H1 (cell line): ENCODE results near the gene HAPLN3. TPM values are rescaled to one million over a fixed set of nuclear protein-coding genes. Genes with fewer than 3 reads are reported as not detected.

Experiments used
- CTCF ChIA-PET: fragments of 300-600 bp; sonication (Branson Sonifier 250); formaldehyde crosslinking; loops from one replicate; lab custom pipeline; 2021; ENCODE audit not compliant: partially characterized antibody; lab: Charles Lee
- POLR2A ChIA-PET: fragments of 300-600 bp; sonication (Branson Sonifier 250); formaldehyde crosslinking; loops from one replicate; lab custom pipeline; 2021; ENCODE audit warnings: inconsistent platforms; ENCODE audit not compliant: partially characterized antibody; lab: Charles Lee
- DNase-seq, 2 experiments: peaks; one replicate each; pipeline versions ENCODE4 v3.0.0 to v3.0.0-alpha.2; 2010 to 2022; ENCODE audit warnings: low spot score in 2 of 2, low read depth in 1 of 2, mixed read lengths in 1 of 2
- FAIRE-seq: peaks from 2 replicates; lab custom pipeline; 2011; peaks lifted over from hg19 to GRCh38; lab: Jason Lieb, UNC
- H2AFZ ChIP-seq: 2 replicates; pipeline ENCODE4 v1.8.1; 2012; ENCODE audit warnings: low read length, inconsistent platforms
- H2AK5ac ChIP-seq: 2 replicates; pipeline ENCODE4 v1.6.1; 2013; ENCODE audit warnings: low read depth, low read length
- H2BK120ac ChIP-seq: replicated peaks from 2 replicates; pipeline ENCODE3; 2013; ENCODE audit warnings: low read depth, low read length, inconsistent platforms
- H2BK12ac ChIP-seq: 2 replicates; pipeline ENCODE4 v1.6.1; 2013; ENCODE audit warnings: low read depth, low read length
- H2BK15ac ChIP-seq: 2 replicates; pipeline ENCODE4 v1.6.1; 2013; ENCODE audit warnings: low read length
- H2BK20ac ChIP-seq: 2 replicates; pipeline ENCODE4 v1.6.1; 2013; ENCODE audit warnings: low read length
- H2BK5ac ChIP-seq: 2 replicates; pipeline ENCODE4 v1.6.1; 2013; ENCODE audit warnings: low read depth, low read length
- H3K14ac ChIP-seq: 2 replicates; pipeline ENCODE4 v1.6.1; 2013; ENCODE audit warnings: inconsistent platforms; ENCODE audit not compliant: insufficient read length
- H3K18ac ChIP-seq: 2 replicates; pipeline ENCODE4 v1.6.1; 2013; ENCODE audit warnings: low read length; ENCODE audit errors: extremely low read depth
- H3K23ac ChIP-seq: 2 replicates; pipeline ENCODE4 v1.6.1; 2013; ENCODE audit warnings: inconsistent platforms; ENCODE audit not compliant: insufficient read length
- H3K23me2 ChIP-seq: 2 replicates; pipeline ENCODE4 v1.6.1; 2013; ENCODE audit warnings: low read depth, low read length
- H3K27ac ChIP-seq: 2 replicates; pipeline ENCODE4 v1.6.1; 2011; ENCODE audit warnings: low read depth, low read length, inconsistent platforms
- H3K27me3 ChIP-seq, 4 experiments: replicated peaks in 1 of 4; 1 replicate in 1 of 4; 2 replicates in 3 of 4; pipeline versions ENCODE4 v1.6.1 to v1.8.1; 2011 to 2013; ENCODE audit warnings: low read length in 3 of 4, mild to moderate bottlenecking in 3 of 4, inconsistent platforms in 2 of 4, mixed read lengths in 2 of 4, moderate library complexity in 1 of 4; ENCODE audit not compliant: control insufficient read depth in 3 of 4, insufficient read depth in 3 of 4; ENCODE audit errors: extremely low read depth in 1 of 4
- H3K36me3 ChIP-seq, 4 experiments: 2 replicates each; pipeline versions ENCODE4 v1.6.1 to v1.8.1; 2011 to 2013; ENCODE audit warnings: mild to moderate bottlenecking in 4 of 4, low read length in 3 of 4, moderate library complexity in 2 of 4, control low read depth in 1 of 4, inconsistent platforms in 1 of 4; ENCODE audit not compliant: insufficient read depth in 4 of 4, control insufficient read depth in 2 of 4
- H3K4ac ChIP-seq: replicated peaks from 2 replicates; pipeline ENCODE3; 2013; ENCODE audit warnings: low read length, low read depth, mixed read lengths, inconsistent platforms; ENCODE audit not compliant: insufficient read length
- H3K4me1 ChIP-seq, 4 experiments: replicated peaks in 1 of 4; 1 replicate in 1 of 4; 2 replicates in 3 of 4; pipeline versions ENCODE4 v1.6.1 to v1.8.1; 2011 to 2013; ENCODE audit warnings: low read length in 3 of 4, inconsistent platforms in 2 of 4, mixed read lengths in 1 of 4; ENCODE audit not compliant: insufficient read depth in 4 of 4, control insufficient read depth in 3 of 4
- H3K4me2 ChIP-seq, 2 experiments: 2 replicates each; pipeline versions ENCODE4 v1.6.1 to v1.8.1; 2011 to 2013; ENCODE audit warnings: low read depth in 2 of 2, low read length in 2 of 2, control low read depth in 1 of 2, inconsistent platforms in 1 of 2, mild to moderate bottlenecking in 1 of 2; ENCODE audit not compliant: insufficient read depth in 1 of 2
- H3K4me3 ChIP-seq, 4 experiments: fragments of 200-600, 300-600 bp in 1 of 4; sonication (generic), shearing (Covaris generic), sonication (Bioruptor Twin) in 1 of 4; 2 replicates each; pipeline versions ENCODE4 v1.5.1 to v1.8.1; 2011 to 2016; ENCODE audit warnings: low read length in 4 of 4, low read depth in 3 of 4, control low read depth in 2 of 4, inconsistent platforms in 2 of 4, mild to moderate bottlenecking in 2 of 4, mixed read lengths in 1 of 4, moderate library complexity in 1 of 4; ENCODE audit not compliant: insufficient read depth in 2 of 4; ENCODE audit errors: extremely low read depth in 1 of 4
- H3K56ac ChIP-seq: replicated peaks from 2 replicates; pipeline ENCODE3; 2013; ENCODE audit warnings: low read depth, mild to moderate bottlenecking, mixed read lengths, low read length, inconsistent platforms; ENCODE audit not compliant: insufficient read length
- H3K79me1 ChIP-seq: 2 replicates; pipeline ENCODE4 v1.6.1; 2013; ENCODE audit warnings: low read depth, low read length, control low read depth
- H3K79me2 ChIP-seq, 2 experiments: 2 replicates each; pipeline versions ENCODE4 v1.6.1 to v1.8.1; 2012 to 2013; ENCODE audit warnings: low read length in 2 of 2, mild to moderate bottlenecking in 2 of 2, inconsistent platforms in 1 of 2; ENCODE audit not compliant: insufficient read depth in 2 of 2, control insufficient read depth in 1 of 2
- H3K9ac ChIP-seq, 4 experiments: replicated peaks in 1 of 4; 1 replicate in 1 of 4; 2 replicates in 3 of 4; pipeline versions ENCODE4 v1.6.1 to v1.8.1; 2011 to 2013; ENCODE audit warnings: low read depth in 3 of 4, low read length in 3 of 4, control low read depth in 2 of 4, mild to moderate bottlenecking in 2 of 4, moderate library complexity in 2 of 4, inconsistent platforms in 1 of 4; ENCODE audit errors: extremely low read depth in 1 of 4
- H3K9me3 ChIP-seq, 2 experiments: 2 replicates each; pipeline versions ENCODE4 v1.6.1 to v1.8.1; 2012 to 2013; ENCODE audit warnings: mild to moderate bottlenecking in 2 of 2, moderate library complexity in 2 of 2, control low read depth in 1 of 2, inconsistent platforms in 1 of 2, low read depth in 1 of 2, low read length in 1 of 2, mixed read lengths in 1 of 2; ENCODE audit not compliant: insufficient read depth in 2 of 2
- H4K20me1 ChIP-seq, 2 experiments: replicated peaks in 1 of 2; 2 replicates each; pipeline versions ENCODE3 to v1.8.1; 2011 to 2013; ENCODE audit warnings: inconsistent platforms in 2 of 2, low read length in 2 of 2, mild to moderate bottlenecking in 1 of 2; ENCODE audit not compliant: insufficient read depth in 2 of 2, control insufficient read depth in 1 of 2
- H4K5ac ChIP-seq: 2 replicates; pipeline ENCODE4 v1.6.1; 2013; ENCODE audit warnings: low read length, low read depth, mixed read lengths, inconsistent platforms; ENCODE audit not compliant: insufficient read length
- H4K8ac ChIP-seq: 2 replicates; pipeline ENCODE4 v1.8.0; 2013; ENCODE audit warnings: mild to moderate bottlenecking, moderate library complexity, low read length, inconsistent platforms; ENCODE audit not compliant: insufficient read depth; ENCODE audit errors: extremely low read depth
- H4K91ac ChIP-seq: replicated peaks from 2 replicates; pipeline ENCODE3; 2013; ENCODE audit warnings: low read length, mixed read lengths, inconsistent platforms; ENCODE audit not compliant: insufficient read length
- BRCA1 ChIP-seq: IDR thresholded peaks from 2 replicates; pipeline ENCODE4 v1.6.1; 2012; ENCODE audit warnings: low read depth, low read length, improper control_type of control experiment
- CREB1 ChIP-seq: IDR thresholded peaks from 2 replicates; pipeline ENCODE4 v1.6.1; 2012; ENCODE audit warnings: inconsistent platforms
- FOSL1 ChIP-seq: IDR thresholded peaks from 2 replicates; pipeline ENCODE4 v1.6.1; 2011; ENCODE audit warnings: mild to moderate bottlenecking, low read depth, low read length, moderate library complexity; ENCODE audit not compliant: insufficient read depth
- POLR2A ChIP-seq, 2 experiments: IDR thresholded peaks; 1 replicate in 1 of 2; 2 replicates in 1 of 2; pipeline ENCODE4 v1.6.1; 2011; ENCODE audit warnings: low read depth in 2 of 2, low read length in 2 of 2, mild to moderate bottlenecking in 2 of 2; ENCODE audit errors: control extremely low read depth in 1 of 2
- POLR2AphosphoS5 ChIP-seq: IDR thresholded peaks from 2 replicates; pipeline ENCODE4 v1.6.1; 2011; ENCODE audit warnings: low read depth, low read length
- SIX5 ChIP-seq: IDR thresholded peaks from 2 replicates; pipeline ENCODE4 v1.6.1; 2011; ENCODE audit warnings: mild to moderate bottlenecking, low read depth, low read length
- YY1 ChIP-seq: IDR thresholded peaks from 2 replicates; pipeline ENCODE4 v1.6.1; 2011; ENCODE audit warnings: low read depth, mild to moderate bottlenecking, low read length
- WGBS, 2 experiments: shearing (Covaris generic) in 1 of 2; methylation state at CpG; one replicate each; pipeline versions ENCODE4 v1.1.6 to v1.1.7; 2013 to 2015; ENCODE audit warnings: low lambda C conversion rate in 2 of 2, mixed read lengths in 2 of 2, inconsistent platforms in 1 of 2, low coverage in 1 of 2, missing lambda C conversion rate in 1 of 2; ENCODE audit not compliant: insufficient replicate concordance in 2 of 2, insufficient coverage in 1 of 2, insufficient read length in 1 of 2; ENCODE audit errors: extremely low coverage in 1 of 2, missing lambda C conversion rate in 1 of 2; 5-methylcytosine and 5-hydroxymethylcytosine counted together
- polyA plus RNA-seq, 7 experiments: library from polyadenylated mRNA; depleted of rRNA in 3 of 7; stranded (reverse) in 5 of 7; unstranded in 2 of 7; fragments of >200 nt in 5 of 7; fragments of 200-250 nt in 2 of 7; gene quantifications; 1 replicate in 5 of 7; 2 replicates in 1 of 7; 4 replicates in 1 of 7; pipeline versions ENCODE4 v1.2.1 to v1.2.3, GENCODE V29; 2011 to 2013; ENCODE audit warnings: missing spikeins in 2 of 7, mixed read lengths in 2 of 7
- total RNA-seq: library from RNA; stranded (reverse); fragmentation: NEBNext Ultra II Directional; extraction: Animal tissue kit (Norgen Biotek cat#: 25700); gene quantifications from 2 replicates; pipeline ENCODE4 v1.2.1, GENCODE V29; 2021
- TF ChIP-seq, protein P1 (sequence below): IDR thresholded peaks from 2 replicates; pipeline ENCODE4 v1.6.1; 2012; ENCODE audit warnings: inconsistent platforms

The HAPLN3 gene
- total and polyA plus RNA-seq, 2 of the 8 experiments (the other 6 are each of a cell fraction or from before 2014, with no cell fraction given): 76.2 to 79.7 TPM

DNA sequence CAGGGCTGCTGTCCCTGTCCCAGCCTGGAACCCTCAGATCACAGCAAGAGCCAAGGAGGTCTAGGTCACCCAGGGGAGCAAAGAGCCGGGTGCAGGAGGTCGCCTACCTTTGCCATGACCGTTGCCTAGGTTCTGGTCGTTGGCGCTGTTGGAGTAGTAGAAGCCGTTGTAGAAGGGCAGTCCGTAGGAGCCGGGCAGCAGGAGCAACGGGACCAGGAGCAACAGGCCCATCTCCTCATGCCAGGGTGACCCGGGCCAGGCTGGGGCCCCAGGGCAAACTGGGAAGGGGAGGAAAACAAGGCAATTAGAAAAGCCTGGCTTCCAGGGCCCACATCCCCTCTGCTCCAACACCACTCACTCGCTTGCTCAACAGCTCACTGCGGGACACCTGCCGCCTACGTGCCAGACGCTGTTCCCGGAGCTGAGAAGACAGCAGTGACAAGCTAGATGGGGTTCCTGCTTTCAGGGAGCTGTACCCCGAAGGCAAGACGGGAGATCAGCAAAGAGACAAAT, 8.2 kb downstream of the HAPLN3 start:
- no peak overlapping the region for H3K14ac ChIP-seq
- no peak overlapping the region for H3K9ac ChIP-seq
- no peak overlapping the region for H2BK15ac ChIP-seq
- no peak overlapping the region for H3K56ac ChIP-seq
- H4K91ac ChIP-seq: no peak overlapping the region
- 0 out of 3 replicates have a peak, but pooled peaks of 1 of the 2 experiments have one; percentile 29 for TF ChIP-seq POLR2A (IDR thresholded peaks at IDR 0.05; ENCODE audit: control extremely low read depth in 1 of 2, low read depth in 2 of 2, low read length in 2 of 2)
- TF ChIP-seq YY1: no peak
- TF ChIP-seq SIX5: no peak
- TF ChIP-seq FOSL1: no peak
- no peak for TF ChIP-seq BRCA1
- TF ChIP-seq POLR2AphosphoS5: peak; percentile 25; the same call in 1 of the 2 replicates
- TF ChIP-seq, protein P1, sequence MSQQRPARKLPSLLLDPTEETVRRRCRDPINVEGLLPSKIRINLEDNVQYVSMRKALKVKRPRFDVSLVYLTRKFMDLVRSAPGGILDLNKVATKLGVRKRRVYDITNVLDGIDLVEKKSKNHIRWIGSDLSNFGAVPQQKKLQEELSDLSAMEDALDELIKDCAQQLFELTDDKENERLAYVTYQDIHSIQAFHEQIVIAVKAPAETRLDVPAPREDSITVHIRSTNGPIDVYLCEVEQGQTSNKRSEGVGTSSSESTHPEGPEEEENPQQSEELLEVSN: no peak
- TF ChIP-seq CREB1: no peak
- no peaks in the 10 kb centered on the region; a peak in 1 of 7 replicates for H3K27me3 ChIP-seq
- H3K79me1 ChIP-seq: no peaks in the 10 kb centered on the region
- H3K27ac ChIP-seq: no peak overlapping the region
- H3K23me2 ChIP-seq: peaks cover 4% of the 10 kb centered on the region; the same call in 1 of the 2 replicates
- H2BK12ac ChIP-seq: no peak overlapping the region
- H2BK20ac ChIP-seq: no peak overlapping the region
- H3K18ac ChIP-seq: no peak overlapping the region
- peak overlapping the region; percentile 60; the same call in 1 of the 2 replicates for H4K8ac ChIP-seq
- ChIA-PET POLR2A (interaction anchor here (0.7 to 22.7 kb wide), 5 partner anchors 7 to 136 kb away, joined by 3 to 361 read pairs (median 4); partner anchors contain the start of genes HAPLN3 and MFGE8), CTCF (interaction anchor here (0.7 to 10.4 kb wide), 6 partner anchors 8 to 1118 kb away, joined by 3 to 90 read pairs (median 4); no protein-coding TSS in a partner anchor)
- H2BK5ac ChIP-seq: no peak overlapping the region
- peaks cover 5 to 14% (median 8%) of the 10 kb centered on the region in 4 experiments; a peak in 5 of 8 replicates for H3K36me3 ChIP-seq
- peaks cover 0 to 9% (median 4%) of the 10 kb centered on the region in 4 experiments; a peak in 4 of 7 replicates for H3K4me1 ChIP-seq
- no peak overlapping the region for H3K4me2 ChIP-seq
- DNase-seq (no peak), FAIRE-seq (no peak)
- no peak overlapping the region for H2AK5ac ChIP-seq
- H3K79me2 ChIP-seq: peaks cover 0 to 5% of the 10 kb centered on the region in 2 experiments; a peak in 1 of 4 replicates
- no peak overlapping the region for H2BK120ac ChIP-seq
- H3K4ac ChIP-seq: no peak overlapping the region
- H2AFZ ChIP-seq: no peak overlapping the region
- WGBS, 2 experiments: 94% methylated on average over 18 of the region's 18 CpGs; no CpG with 5 or more reads in 1 of the 2 experiments
- H3K23ac ChIP-seq: no peak overlapping the region
- no peak overlapping the region for H3K4me3 ChIP-seq
- H3K9me3 ChIP-seq: no peaks in the 10 kb centered on the region
- no peak overlapping the region for H4K5ac ChIP-seq
- no peaks in the 10 kb centered on the region for H4K20me1 ChIP-seq
